HG03354 (cell line): ENCODE measurements around the gene ATP8A1.
"Not testable (repeated sequence)": the region's sequence is repeated elsewhere in the genome, so short reads cannot be mapped to it uniquely, and the experiment has no call there.

Experiments used
- ATAC-seq: cut with Tn5 transposase; IDR thresholded peaks from one replicate; pipeline ENCODE4 v1.9.1; 2021; ENCODE audit warnings: mild to moderate bottlenecking; ENCODE audit not compliant: unreplicated experiment, poor library complexity, severe bottlenecking

ATP8A1 gene

GRCh38 chr4:42392436-42392835 is 264.5 kb downstream of the ATP8A1 start:
- ATAC-seq: no peak

DNA sequence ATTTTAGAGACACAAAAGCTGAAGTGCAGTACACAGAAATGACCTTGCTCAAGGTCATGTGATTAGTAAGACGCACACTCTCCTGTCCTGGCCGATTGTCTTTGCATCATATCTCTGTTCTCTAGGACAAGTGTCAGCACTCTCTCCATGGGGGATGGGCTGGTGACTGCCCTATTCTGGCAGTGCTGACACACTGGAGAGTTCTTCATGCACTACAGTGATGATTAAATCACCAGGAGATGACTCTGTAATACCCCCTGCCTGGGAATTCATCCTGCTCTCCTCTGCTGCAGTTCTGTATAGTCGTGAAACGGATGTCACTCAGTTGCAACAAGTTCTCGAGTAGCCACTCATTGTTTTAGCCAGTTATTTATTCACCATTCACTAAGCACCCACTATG is 264.9 kb downstream of the ATP8A1 start:
- ATAC-seq: no peak

DNA sequence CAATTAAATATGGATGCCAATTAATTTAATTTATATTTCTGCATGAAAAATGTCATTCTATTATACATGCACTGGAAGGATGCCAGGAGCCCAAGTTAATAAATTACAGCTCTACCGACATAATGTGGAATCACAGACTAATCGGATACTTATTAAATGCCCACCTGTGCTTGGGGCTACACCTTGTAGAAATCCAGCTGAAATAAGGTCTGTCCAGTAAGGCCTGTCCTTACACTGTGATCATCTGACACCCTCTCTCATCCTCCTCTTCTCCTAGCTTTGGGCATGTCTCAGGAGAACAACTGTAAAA is 265.6 kb downstream of the ATP8A1 start:
- no peak for ATAC-seq

- no peak for ATAC-seq
These were observed 266.1 kb downstream of the ATP8A1 start for GRCh38 chr4:42390622-42391354.

DNA sequence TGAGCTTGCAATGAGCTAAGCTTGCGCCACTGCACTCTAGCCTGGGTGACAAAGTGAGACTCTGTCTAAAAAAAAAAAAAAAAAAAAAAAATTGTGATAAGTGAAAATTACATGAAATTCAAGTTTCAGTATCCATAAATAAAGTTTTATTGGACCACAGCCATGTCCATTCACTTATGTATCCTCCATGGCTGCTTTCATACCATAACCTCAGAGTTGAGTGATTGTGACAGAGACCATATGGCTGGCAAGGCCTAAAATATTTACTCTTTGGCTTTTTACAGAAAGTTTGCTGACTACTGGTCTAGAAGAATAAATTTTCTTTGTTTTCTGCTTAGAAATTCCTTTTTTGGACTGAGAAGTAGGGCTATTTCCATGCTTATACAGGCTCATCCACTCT is 271.4 kb downstream of the ATP8A1 start:
- ATAC-seq: no peak

DNA sequence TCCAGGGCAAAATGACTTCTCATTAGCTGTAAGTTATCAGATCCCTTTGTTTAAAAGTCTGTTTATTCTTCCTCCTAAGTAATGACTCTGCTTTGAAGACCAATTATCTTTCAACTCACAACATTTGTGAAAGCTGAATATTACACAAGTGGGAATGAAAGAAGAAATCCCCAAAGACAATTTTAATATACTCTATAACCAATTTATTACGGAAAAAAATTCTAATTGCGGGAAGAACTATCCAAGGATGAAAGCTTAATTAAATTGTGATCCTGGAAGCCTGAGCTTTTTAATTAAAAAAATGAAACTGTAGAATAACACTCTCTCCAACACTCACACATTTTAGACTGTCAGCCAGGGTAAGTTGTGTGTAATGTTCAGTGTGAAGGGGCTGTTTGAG is 275.2 kb downstream of the ATP8A1 start:
- ATAC-seq: no peak

DNA sequence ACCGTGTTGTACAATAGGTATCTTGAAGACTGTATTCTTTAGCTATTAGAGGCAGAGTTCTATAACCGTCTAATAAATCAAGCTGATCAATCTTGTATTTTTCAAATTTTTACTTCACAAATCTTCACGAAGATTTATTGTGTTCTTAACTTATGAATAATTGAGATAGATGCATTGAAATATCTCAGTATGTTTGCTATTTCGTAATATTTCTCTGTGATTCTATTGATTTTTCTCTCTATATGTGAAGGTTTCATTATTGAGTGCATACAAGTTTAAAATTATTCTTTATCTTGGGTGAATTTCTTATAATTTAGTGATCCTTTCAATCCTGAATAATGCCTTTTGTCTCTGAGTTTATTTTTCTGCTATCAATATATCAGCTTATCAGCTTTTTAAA is 279.4 kb downstream of the ATP8A1 start:
- no peak for ATAC-seq

GRCh38 chr4:42372303-42372702 is 284.6 kb downstream of the ATP8A1 start:
- ATAC-seq: not testable (repeated sequence)

GRCh38 chr4:42371305-42372252 is 285.3 kb downstream of the ATP8A1 start:
- ATAC-seq: peak; percentile 62

DNA sequence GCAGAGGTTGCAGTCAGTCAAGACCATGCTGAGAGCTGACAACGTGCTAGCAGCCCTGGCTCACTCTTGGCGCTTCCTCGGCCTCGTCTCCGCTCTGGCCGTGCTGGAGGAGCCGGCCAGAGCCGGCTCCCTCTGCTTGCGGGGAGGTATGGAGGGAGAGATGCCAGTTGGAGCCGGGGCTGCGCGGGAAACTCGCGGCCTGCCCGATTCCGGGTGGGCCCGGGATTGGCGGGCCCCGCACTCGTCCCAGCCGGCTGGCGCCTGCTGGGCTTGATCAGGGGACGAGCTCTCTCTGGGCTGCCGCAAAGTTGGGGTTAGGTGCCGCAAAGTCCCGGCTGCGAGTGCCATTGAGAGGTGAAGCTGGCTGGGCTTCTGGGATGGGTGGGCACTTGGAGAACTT is 287.4 kb downstream of the ATP8A1 start:
- ATAC-seq: no peak

GRCh38 chr4:42366959-42367358 is 289.9 kb downstream of the ATP8A1 start:
- ATAC-seq: no peak

DNA sequence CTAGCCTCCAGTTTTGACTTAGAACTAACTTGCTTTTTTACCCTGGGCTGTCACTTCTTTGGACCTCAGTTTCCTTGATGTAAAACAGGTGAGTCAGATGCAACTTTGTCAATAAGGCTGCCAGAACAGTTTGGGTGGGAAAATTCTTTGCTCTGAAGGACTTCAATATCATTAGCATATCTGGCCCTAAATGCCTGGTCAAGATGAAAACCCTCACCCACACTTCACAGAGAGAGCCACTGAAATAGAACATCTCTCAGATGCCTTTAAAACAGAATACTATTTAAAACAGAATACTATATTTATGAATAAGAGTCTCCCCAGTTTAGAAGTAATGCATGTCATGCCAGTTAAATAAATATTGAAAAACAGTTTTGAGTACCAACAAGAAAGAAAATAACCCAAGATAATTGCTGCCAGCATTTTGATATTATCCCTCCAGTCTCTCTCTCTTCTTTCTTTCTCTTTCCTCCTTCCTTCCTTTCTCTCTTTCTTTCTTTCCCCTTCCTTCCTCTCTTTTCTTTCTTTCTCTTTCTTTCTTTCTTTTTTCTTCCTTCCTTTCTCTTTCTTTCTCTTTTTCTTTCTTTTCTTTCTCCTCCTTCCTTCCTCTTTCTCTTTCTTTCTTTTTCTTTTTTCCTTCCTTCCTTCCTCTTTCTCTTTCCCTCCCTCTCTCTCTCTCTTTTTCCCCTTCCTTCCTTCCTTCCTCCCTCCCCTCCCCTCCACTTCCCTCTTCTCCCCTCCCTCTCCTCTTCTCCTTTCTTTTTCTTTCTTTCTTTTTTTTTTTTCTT is 292.4 kb downstream of the ATP8A1 start:
- ATAC-seq: no peak

- no peak for ATAC-seq
These were observed 293.3 kb downstream of the ATP8A1 start for GRCh38 chr4:42363614-42364013.

DNA sequence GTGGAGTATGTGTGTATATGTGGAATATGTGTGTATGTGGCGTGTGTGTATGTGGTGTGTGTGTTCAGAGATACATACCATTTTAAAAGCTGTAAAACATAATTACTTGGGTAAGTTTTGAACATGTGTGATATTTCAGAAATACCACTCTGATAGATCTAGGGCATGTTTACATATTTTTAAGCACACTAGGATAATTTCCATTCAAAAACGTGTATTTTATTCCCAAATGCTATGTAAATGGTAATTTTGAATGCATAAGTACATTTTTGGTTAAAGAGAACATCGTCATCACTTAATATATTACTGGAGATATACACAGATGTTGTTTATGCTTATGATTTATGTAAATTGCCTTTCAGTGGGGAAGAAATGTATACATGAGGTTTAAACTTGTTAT is 294.3 kb downstream of the ATP8A1 start:
- ATAC-seq: no peak

GRCh38 chr4:42361456-42361855 is 295.4 kb downstream of the ATP8A1 start:
- ATAC-seq: no peak

GRCh38 chr4:42360256-42360669 is 296.6 kb downstream of the ATP8A1 start:
- ATAC-seq: no peak

GRCh38 chr4:42359711-42360110 is 297.2 kb downstream of the ATP8A1 start:
- ATAC-seq: no peak
